HepG2 (cell line): ENCODE results near the gene PLA2G4D. TPM values are rescaled to one million over a fixed set of nuclear protein-coding genes. Genes with fewer than 3 reads are reported as not detected.

Source experiments
- ATAC-seq: fragments of 200-7000 bp; cut with Tn5 transposase; 3 replicates; pipeline ENCODE4 v1.9.1; 2020; ENCODE audit warnings: mild to moderate bottlenecking, moderate library complexity
- BruUV-seq: library from RNA; stranded (reverse); fragments of 400-500 nt; replicated peaks from 2 replicates; lab custom pipeline; 2021; lab: Mats Ljungman, UMichigan
- CTCF ChIA-PET: fragments of 300-600 bp; formaldehyde crosslinking; extraction: SDS; loops from one replicate; lab custom pipeline; 2021; ENCODE audit warnings: low total read pairs, inconsistent platforms, low intra/inter-chr PET ratio; lab: Yijun Ruan, JAX
- POLR2A ChIA-PET: fragments of 350-600 bp; sonication (Branson Sonifier 250); formaldehyde crosslinking; loops from one replicate; lab custom pipeline; 2020; ENCODE audit warnings: antibody characterized with exemption, inconsistent platforms; lab: Yijun Ruan, JAX
- DNase-seq: peaks from one replicate; pipeline ENCODE4 v3.0.0-alpha.2; 2015; ENCODE audit warnings: low spot score
- FAIRE-seq: peaks from 3 replicates; lab custom pipeline; 2011; peaks lifted over from hg19 to GRCh38; lab: Jason Lieb, UNC
- H2AFZ ChIP-seq: one replicate; pipeline ENCODE4 v1.6.1; 2011; ENCODE audit warnings: low read length, inconsistent platforms
- H3K27ac ChIP-seq: fragments of 300-600 bp; 3 replicates; pipeline ENCODE4 v1.8.0; 2011; ENCODE audit warnings: mixed run types, mild to moderate bottlenecking, mixed read lengths, low read length, inconsistent platforms; ENCODE audit not compliant: insufficient read depth; ENCODE audit errors: extremely low read length
- H3K27me3 ChIP-seq, 2 experiments: fragments of 200-600 bp in 1 of 2; 2 replicates in 1 of 2; 3 replicates in 1 of 2; pipeline versions ENCODE4 v1.6.0 to v1.8.0; 2011; ENCODE audit warnings: low read length in 2 of 2, mild to moderate bottlenecking in 2 of 2, moderate library complexity in 2 of 2, inconsistent platforms in 1 of 2; ENCODE audit not compliant: insufficient read depth in 2 of 2, control insufficient read depth in 1 of 2
- H3K36me3 ChIP-seq, 2 experiments: fragments of 200-600 bp in 1 of 2; replicated peaks in 1 of 2; 2 replicates in 1 of 2; 3 replicates in 1 of 2; pipeline versions ENCODE4 v1.5.1 to v1.8.0; 2011; ENCODE audit warnings: low read length in 2 of 2, inconsistent platforms in 1 of 2; ENCODE audit not compliant: insufficient read depth in 2 of 2, control insufficient read depth in 1 of 2
- H3K4me1 ChIP-seq: 2 replicates; pipeline ENCODE4 v1.5.1; 2012; ENCODE audit warnings: low read length, inconsistent platforms; ENCODE audit not compliant: insufficient read depth
- H3K4me2 ChIP-seq: 2 replicates; pipeline ENCODE4 v1.6.0; 2011; ENCODE audit warnings: low read depth, low read length, inconsistent platforms
- H3K4me3 ChIP-seq, 3 experiments: fragments of 200-600 bp in 1 of 3; sonication (generic), shearing (Covaris generic) in 1 of 3; replicated peaks in 1 of 3; 2 replicates each; pipeline ENCODE4 v1.5.1; 2011 to 2016; ENCODE audit warnings: low read length in 3 of 3, inconsistent platforms in 2 of 3, low read depth in 2 of 3, mild to moderate bottlenecking in 2 of 3, control low read depth in 1 of 3, mixed read lengths in 1 of 3; ENCODE audit not compliant: insufficient read depth in 1 of 3
- H3K79me2 ChIP-seq: one replicate; pipeline ENCODE4 v1.6.1; 2011; ENCODE audit warnings: low read length, inconsistent platforms; ENCODE audit not compliant: insufficient read depth
- H3K9ac ChIP-seq: 2 replicates; pipeline ENCODE4 v1.6.0; 2011; ENCODE audit warnings: mild to moderate bottlenecking, low read depth, low read length, inconsistent platforms; ENCODE audit not compliant: insufficient read depth
- H3K9me3 ChIP-seq: 2 replicates; pipeline ENCODE4 v1.5.1; 2012; ENCODE audit warnings: mild to moderate bottlenecking, low read length
- H4K20me1 ChIP-seq: 2 replicates; pipeline ENCODE4 v1.6.0; 2011; ENCODE audit warnings: inconsistent platforms, mild to moderate bottlenecking, low read length, moderate library complexity; ENCODE audit not compliant: insufficient read depth
- FOXK1 ChIP-seq: sonication (generic); formaldehyde crosslinking; IDR thresholded peaks from 2 replicates; pipeline ENCODE4 v1.4.0; 2020; ENCODE audit warnings: low read depth, missing genetic modification reagents, borderline replicate concordance
- NCOA1 ChIP-seq: sonication (generic); formaldehyde crosslinking; IDR thresholded peaks from 2 replicates; pipeline ENCODE4 v1.9.0; 2021; ENCODE audit warnings: missing genetic modification reagents
- PAF1 ChIP-seq: IDR thresholded peaks from 2 replicates; pipeline ENCODE4 v1.6.1; 2016; ENCODE audit warnings: missing genetic modification reagents, missing compliant biosample characterization
- POLR2AphosphoS5 ChIP-seq: IDR thresholded peaks from 2 replicates; pipeline ENCODE4 v1.6.1; 2012; ENCODE audit warnings: low read depth, low read length
- RBM22 ChIP-seq: fragments of 200-400 bp; formaldehyde crosslinking; optimal IDR thresholded peaks from 2 replicates; pipeline ENCODE3; 2017; ENCODE audit warnings: mild to moderate bottlenecking, low read length, moderate library complexity
- SOX6 ChIP-seq, 2 experiments: fragments of 450-650 bp in 1 of 2; sonication (generic) in 1 of 2; formaldehyde crosslinking in 1 of 2; IDR thresholded peaks; 2 replicates each; pipeline versions ENCODE4 v1.4.0 to v1.6.1; 2017 to 2020; ENCODE audit warnings: antibody characterized with exemption in 1 of 2, mild to moderate bottlenecking in 1 of 2, missing genetic modification reagents in 1 of 2
- ZNF768 ChIP-seq: sonication (generic); formaldehyde crosslinking; IDR thresholded peaks from 2 replicates; pipeline ENCODE4 v1.4.0; 2020; ENCODE audit warnings: missing genetic modification reagents
- WGBS: methylation state at CpG from one replicate; pipeline ENCODE4 v1.1.6; 2017; ENCODE audit warnings: low lambda C conversion rate; 5-methylcytosine and 5-hydroxymethylcytosine counted together
- in situ Hi-C: cut with HindIII; loops from 2 replicates; pipeline ENCODE4 v1.10.0; 2017; ENCODE audit warnings: low pct_unique_long_range_greater_than_20kb; ENCODE audit not compliant: extremely low pct_ligation_motif_present
- intact Hi-C: fragments of 100-400 bp; cut with micrococcal nuclease; formaldehyde crosslinking; loops from one replicate; pipeline ENCODE4 v1.10.0; 2022; ENCODE audit not compliant: unreplicated experiment
- polyA plus RNA-seq, 8 experiments: library from polyadenylated mRNA; depleted of rRNA in 3 of 8; stranded (reverse) in 7 of 8; unstranded in 1 of 8; fragments of >200 nt; fragmentation: Illumina TruSeq in 4 of 8; extraction: Trizol in 4 of 8; gene quantifications; 2 replicates each; pipeline versions ENCODE4 v1.2.1 to v1.2.3, GENCODE V29; 2011 to 2016; ENCODE audit warnings: low read depth in 4 of 8, missing spikeins in 1 of 8, mixed read lengths in 1 of 8; ENCODE audit not compliant: insufficient read depth in 1 of 8
- total RNA-seq, 5 experiments: library from RNA; depleted of rRNA; stranded (reverse); fragments of >200 nt; fragmentation: Illumina TruSeq; extraction: Trizol; gene quantifications; 2 replicates each; pipeline ENCODE4 v1.2.3, GENCODE V29; 2016; ENCODE audit warnings: low read depth in 1 of 5
- TF ChIP-seq, protein P1 (sequence below): sonication (generic); formaldehyde crosslinking; conservative IDR thresholded peaks from 2 replicates; pipeline ENCODE4 v1.4.0; 2020; ENCODE audit warnings: missing genetic modification reagents

The PLA2G4D gene
- total and polyA plus RNA-seq, 2 of the 13 experiments (the other 11 are each of a cell fraction or from before 2014, with no cell fraction given), result 0.04 to 0.21 TPM

DNA sequence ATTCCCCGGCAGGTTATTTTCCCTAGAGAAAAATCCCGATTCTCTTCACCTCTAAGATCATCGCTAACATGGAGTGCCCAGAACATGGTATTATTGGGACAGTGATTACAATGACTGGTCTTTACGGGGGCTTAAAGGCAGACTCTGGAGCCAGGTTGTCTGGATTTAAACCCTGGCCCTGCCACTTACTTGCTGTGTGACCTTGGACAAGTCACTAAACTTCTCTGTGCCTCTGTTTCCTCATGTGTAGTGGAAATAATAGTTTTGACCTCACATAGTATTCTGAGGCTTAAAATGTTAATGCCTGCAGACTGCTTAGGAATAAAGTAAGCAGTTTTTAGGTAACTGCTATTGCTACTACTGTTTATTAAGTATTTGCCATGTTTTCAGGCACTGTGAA lies 4.4 kb downstream of the PLA2G4D start:
- FAIRE-seq (no peak), DNase-seq (no peak), ATAC-seq (no peak)
- Histone ChIP-seq H3K4me1 (peaks cover 69% of the 10 kb centered on the region), H3K79me2 (no peaks in the 10 kb centered on the region), H3K27me3 (peaks cover 12 to 56% of the 10 kb centered on the region in 2 experiments; a peak in 4 of 5 replicates), H3K9ac (no peak overlapping the region), H3K4me3 (no peak overlapping the region), H2AFZ (no peak overlapping the region), H3K36me3 (no peaks in the 10 kb centered on the region), H4K20me1 (no peaks in the 10 kb centered on the region), H3K9me3 (no peaks in the 10 kb centered on the region), H3K27ac (no peak overlapping the region), H3K4me2 (peak overlapping the region; percentile 30; the same call in 1 of the 2 replicates)
- POLR2A ChIA-PET, result no interaction called here
- CTCF ChIA-PET, result no interaction called here
- in situ Hi-C loops, result loop anchor here (5.0 kb wide), 1 partner anchor 42 kb away; no protein-coding TSS in a partner anchor
- TF ChIP-seq SOX6 (IDR thresholded peaks at IDR 0.05) (no peak), SOX6 (CRISPR knock-in tag; IDR thresholded peaks at IDR 0.05) (no peak), ZNF768 (CRISPR knock-in tag) (peak; percentile 67; the same call in 1 of the 2 replicates)
- no TSS peak for BruUV-seq
- intact Hi-C loops, result no loop called here
- WGBS, result 88% methylated on average over 3 of the region's 4 CpGs

DNA sequence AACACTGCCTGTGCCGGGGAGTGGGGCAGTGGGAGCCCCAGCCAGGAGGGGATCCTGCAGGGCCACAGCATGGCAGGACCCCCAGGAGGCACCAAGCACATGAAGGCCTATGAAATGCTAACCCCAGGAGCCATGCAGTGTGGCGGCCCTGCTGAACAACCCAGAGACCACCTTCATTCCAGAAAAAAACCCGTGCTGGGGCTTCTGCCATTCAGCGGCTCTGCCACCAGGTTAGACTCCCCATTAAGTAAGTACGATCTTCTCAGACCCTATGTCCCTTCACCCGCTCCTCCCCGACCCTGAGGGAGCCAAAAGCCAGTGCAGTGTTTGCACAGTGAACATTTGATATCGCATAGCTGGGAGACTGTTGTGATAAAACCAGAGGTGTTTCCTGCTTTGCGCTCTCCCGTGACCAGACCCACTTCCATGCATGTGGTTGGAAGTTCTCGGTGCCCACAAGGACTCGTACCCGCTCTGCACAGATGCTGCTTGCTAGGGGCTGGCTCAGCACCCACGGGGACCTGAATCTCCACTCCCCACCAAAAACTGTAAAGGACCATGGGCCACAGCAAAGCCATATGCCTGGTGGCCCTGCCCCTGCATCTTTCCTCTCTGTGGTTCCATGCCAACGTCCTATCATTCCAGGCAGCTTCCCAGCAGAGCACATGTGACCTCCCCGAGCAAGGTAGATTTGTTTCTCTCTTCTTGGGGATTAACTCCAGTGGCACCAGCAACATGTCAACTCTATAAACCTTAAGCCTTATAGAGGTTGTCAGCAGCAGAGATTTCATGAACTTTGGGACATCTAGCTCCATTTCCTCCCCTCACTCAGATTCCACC lies 5.3 kb downstream of the PLA2G4D start:
- Histone ChIP-seq H3K79me2 (no peaks in the 10 kb centered on the region), H3K36me3 (no peaks in the 10 kb centered on the region), H4K20me1 (no peaks in the 10 kb centered on the region), H3K27ac (no peak overlapping the region), H3K4me1 (peaks cover 65% of the 10 kb centered on the region), H2AFZ (no peak overlapping the region), H3K9me3 (no peaks in the 10 kb centered on the region), H3K9ac (no peak overlapping the region), H3K4me3 (no peak overlapping the region), H3K27me3 (peaks cover 12 to 59% of the 10 kb centered on the region in 2 experiments; a peak in 4 of 5 replicates), H3K4me2 (no peak overlapping the region)
- intact Hi-C loops, result no loop called here
- ChIA-PET CTCF (no interaction called here), POLR2A (no interaction called here)
- no peak for DNase-seq
- no TSS peak for BruUV-seq
- no peak for FAIRE-seq
- ATAC-seq, result no peak
- in situ Hi-C loops, result no loop called here
- 35% methylated on average over 11 of the region's 16 CpGs for WGBS
- TF ChIP-seq RBM22 (no peak), FOXK1 (no peak), POLR2AphosphoS5 (no peak), NCOA1 (CRISPR knock-in tag) (no peak), PAF1 (CRISPR knock-in tag) (no peak)
- TF ChIP-seq, protein P1, sequence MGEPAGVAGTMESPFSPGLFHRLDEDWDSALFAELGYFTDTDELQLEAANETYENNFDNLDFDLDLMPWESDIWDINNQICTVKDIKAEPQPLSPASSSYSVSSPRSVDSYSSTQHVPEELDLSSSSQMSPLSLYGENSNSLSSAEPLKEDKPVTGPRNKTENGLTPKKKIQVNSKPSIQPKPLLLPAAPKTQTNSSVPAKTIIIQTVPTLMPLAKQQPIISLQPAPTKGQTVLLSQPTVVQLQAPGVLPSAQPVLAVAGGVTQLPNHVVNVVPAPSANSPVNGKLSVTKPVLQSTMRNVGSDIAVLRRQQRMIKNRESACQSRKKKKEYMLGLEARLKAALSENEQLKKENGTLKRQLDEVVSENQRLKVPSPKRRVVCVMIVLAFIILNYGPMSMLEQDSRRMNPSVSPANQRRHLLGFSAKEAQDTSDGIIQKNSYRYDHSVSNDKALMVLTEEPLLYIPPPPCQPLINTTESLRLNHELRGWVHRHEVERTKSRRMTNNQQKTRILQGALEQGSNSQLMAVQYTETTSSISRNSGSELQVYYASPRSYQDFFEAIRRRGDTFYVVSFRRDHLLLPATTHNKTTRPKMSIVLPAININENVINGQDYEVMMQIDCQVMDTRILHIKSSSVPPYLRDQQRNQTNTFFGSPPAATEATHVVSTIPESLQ, result no peak
